AG09309 (cell line): ENCODE data around the gene TTC28.
A peak's percentile ranks its signal among the peaks of the same experiment; 100 is the strongest.
"Not testable (repeated sequence)": the region's sequence is repeated elsewhere in the genome, so short reads cannot be mapped to it uniquely, and the experiment has no call there.

Experiments
- DNase-seq: peaks from one replicate; pipeline ENCODE4 v3.0.0-alpha.2; 2010; ENCODE audit warnings: low read depth
- H3K4me3 ChIP-seq: 2 replicates; pipeline ENCODE4 v1.5.1; 2011; ENCODE audit warnings: mild to moderate bottlenecking, low read depth, low read length, moderate library complexity; ENCODE audit not compliant: control insufficient read depth
- CTCF ChIP-seq: IDR thresholded peaks from 2 replicates; pipeline ENCODE4 v1.5.1; 2011; ENCODE audit warnings: mild to moderate bottlenecking, low read depth, low read length, inconsistent platforms; ENCODE audit not compliant: insufficient read depth, control insufficient read depth; ENCODE audit errors: missing control alignments

Gene TTC28

GRCh38 chr22:28679611-28680287, at the start of gene TTC28:
TSS of gene TTC28 (minus strand) at chr22:28679840. CDS start at chr22:28679723, 117 bp downstream.
- peak within 1 kb of the TSS; percentile 84 for H3K4me3 ChIP-seq
- not testable (repeated sequence) for DNase-seq

- TF ChIP-seq CTCF: no peak
- no peak overlapping the region for H3K4me3 ChIP-seq
- DNase-seq: no peak
Observed at GRCh38 chr22:28728621-28729313, 49.1 kb upstream of the TTC28 start.

DNA sequence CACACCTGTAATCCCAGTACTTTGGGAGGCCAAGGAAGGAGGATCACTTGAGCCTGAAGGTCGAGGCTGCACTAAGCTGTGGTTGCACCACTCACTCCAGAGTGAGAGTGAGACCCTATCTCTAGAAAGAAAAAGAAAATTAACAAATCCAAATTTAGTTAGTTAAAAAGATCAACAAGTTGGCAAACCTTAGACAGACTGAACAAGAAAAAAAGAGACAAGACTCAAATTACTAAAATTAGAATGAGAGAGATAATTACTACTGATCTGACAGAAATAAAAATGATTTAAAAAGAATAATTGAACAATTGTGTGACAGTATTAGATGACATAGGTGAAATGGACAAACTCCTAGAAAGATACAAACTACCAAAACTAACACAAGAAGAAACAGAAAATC, 48.4 kb upstream of the TTC28 start:
- no peak for TF ChIP-seq CTCF
- no peak for DNase-seq
- H3K4me3 ChIP-seq: no peak overlapping the region

- H3K4me3 ChIP-seq: no peak overlapping the region
- no peak for DNase-seq
- no peak for TF ChIP-seq CTCF
Observed at GRCh38 chr22:28718044-28718443, 38.4 kb upstream of the TTC28 start.

DNA sequence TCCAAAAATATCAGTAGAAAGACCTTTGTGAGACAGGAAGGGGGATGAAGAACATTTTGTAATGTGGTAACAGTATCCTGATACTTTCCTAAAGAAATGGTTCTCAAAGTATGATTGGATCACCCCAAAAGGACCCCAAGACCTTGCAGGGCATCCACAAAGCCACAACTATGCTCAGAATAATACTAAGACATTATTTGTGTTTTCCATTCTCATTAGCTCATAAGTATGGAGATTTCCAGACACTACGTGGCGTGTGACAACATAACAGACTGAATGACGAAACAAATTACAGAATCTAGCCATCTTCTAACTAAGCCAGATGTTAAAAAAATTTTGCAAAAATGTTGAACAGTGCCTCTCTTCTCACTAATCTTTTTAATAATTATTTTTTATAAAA, 37.0 kb upstream of the TTC28 start:
- no peak overlapping the region for H3K4me3 ChIP-seq
- TF ChIP-seq CTCF: no peak
- DNase-seq: no peak

- no peak for TF ChIP-seq CTCF
- no peak for DNase-seq
- H3K4me3 ChIP-seq: no peak overlapping the region
Observed at GRCh38 chr22:28715611-28716010, 36.0 kb upstream of the TTC28 start.

- DNase-seq: no peak
- TF ChIP-seq CTCF: no peak
- no peak overlapping the region for H3K4me3 ChIP-seq
Observed at GRCh38 chr22:28714043-28714628, 34.5 kb upstream of the TTC28 start.
